ENCODE data around the gene C1orf210.

GRCh38 chr1:43309405-43310025 is 24.1 kb upstream of the C1orf210 start:
- TF ChIP-seq, protein P1, sequence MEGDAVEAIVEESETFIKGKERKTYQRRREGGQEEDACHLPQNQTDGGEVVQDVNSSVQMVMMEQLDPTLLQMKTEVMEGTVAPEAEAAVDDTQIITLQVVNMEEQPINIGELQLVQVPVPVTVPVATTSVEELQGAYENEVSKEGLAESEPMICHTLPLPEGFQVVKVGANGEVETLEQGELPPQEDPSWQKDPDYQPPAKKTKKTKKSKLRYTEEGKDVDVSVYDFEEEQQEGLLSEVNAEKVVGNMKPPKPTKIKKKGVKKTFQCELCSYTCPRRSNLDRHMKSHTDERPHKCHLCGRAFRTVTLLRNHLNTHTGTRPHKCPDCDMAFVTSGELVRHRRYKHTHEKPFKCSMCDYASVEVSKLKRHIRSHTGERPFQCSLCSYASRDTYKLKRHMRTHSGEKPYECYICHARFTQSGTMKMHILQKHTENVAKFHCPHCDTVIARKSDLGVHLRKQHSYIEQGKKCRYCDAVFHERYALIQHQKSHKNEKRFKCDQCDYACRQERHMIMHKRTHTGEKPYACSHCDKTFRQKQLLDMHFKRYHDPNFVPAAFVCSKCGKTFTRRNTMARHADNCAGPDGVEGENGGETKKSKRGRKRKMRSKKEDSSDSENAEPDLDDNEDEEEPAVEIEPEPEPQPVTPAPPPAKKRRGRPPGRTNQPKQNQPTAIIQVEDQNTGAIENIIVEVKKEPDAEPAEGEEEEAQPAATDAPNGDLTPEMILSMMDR (conservative IDR thresholded peaks at IDR 0.05 in 1 of 2, IDR thresholded peaks at IDR 0.05 in 1 of 2; ENCODE audit: extremely low read depth in 1 of 2, insufficient read depth in 1 of 2, low read depth in 1 of 2, low read length in 2 of 2) = no peak
- no peak for TF ChIP-seq EZH2 (IDR thresholded peaks at IDR 0.05; ENCODE audit: borderline replicate concordance, low read length)
